H9 (cell line): Measurements from ENCODE around the gene NCAPH2. TPM values are rescaled to one million over a fixed set of nuclear protein-coding genes. Genes with fewer than 3 reads are reported as not detected.

ENCODE experiments used
- DNase-seq: peaks from one replicate; pipeline ENCODE4 v3.0.0-alpha.2; 2017
- H2AFZ ChIP-seq: one replicate; pipeline ENCODE4 v1.6.1; 2013; ENCODE audit warnings: mild to moderate bottlenecking, low read length, control low read depth, moderate library complexity
- H2AK5ac ChIP-seq: 2 replicates; pipeline ENCODE4 v1.6.1; 2013; ENCODE audit warnings: low read length, control low read depth, mixed read lengths; ENCODE audit not compliant: insufficient read length
- H2BK120ac ChIP-seq: one replicate; pipeline ENCODE4 v1.6.1; 2013; ENCODE audit warnings: low read depth, mild to moderate bottlenecking, low read length, control low read depth, inconsistent platforms; ENCODE audit not compliant: poor library complexity, severe bottlenecking
- H2BK12ac ChIP-seq: 2 replicates; pipeline ENCODE4 v1.6.1; 2013; ENCODE audit warnings: low read length, control low read depth, mixed read lengths, low read depth; ENCODE audit not compliant: insufficient read length
- H2BK15ac ChIP-seq: 2 replicates; pipeline ENCODE4 v1.6.1; 2013; ENCODE audit warnings: low read depth, low read length, control low read depth
- H2BK20ac ChIP-seq: one replicate; pipeline ENCODE4 v1.6.1; 2013; ENCODE audit warnings: low read depth, mild to moderate bottlenecking, low read length, control low read depth, inconsistent platforms; ENCODE audit not compliant: poor library complexity, severe bottlenecking
- H2BK5ac ChIP-seq: 2 replicates; pipeline ENCODE4 v1.6.1; 2013; ENCODE audit warnings: low read length, control low read depth, mixed read lengths; ENCODE audit not compliant: insufficient read length
- H3K14ac ChIP-seq: 2 replicates; pipeline ENCODE4 v1.6.1; 2013; ENCODE audit warnings: low read length, control low read depth; ENCODE audit not compliant: insufficient read depth
- H3K18ac ChIP-seq: 2 replicates; pipeline ENCODE4 v1.6.1; 2013; ENCODE audit warnings: low read depth, mild to moderate bottlenecking, mixed read lengths, low read length, control low read depth; ENCODE audit not compliant: insufficient read length
- H3K23ac ChIP-seq: 2 replicates; pipeline ENCODE4 v1.6.1; 2013; ENCODE audit warnings: low read length, control low read depth, mixed read lengths, low read depth; ENCODE audit not compliant: insufficient read length
- H3K23me2 ChIP-seq: 2 replicates; pipeline ENCODE4 v1.6.1; 2013; ENCODE audit warnings: low read depth, mild to moderate bottlenecking, mixed read lengths, low read length, control low read depth; ENCODE audit not compliant: insufficient read length, poor library complexity, severe bottlenecking
- H3K27ac ChIP-seq: 2 replicates; pipeline ENCODE4 v1.5.1; 2013; ENCODE audit warnings: low read length, control low read depth, mixed read lengths, low read depth; ENCODE audit not compliant: insufficient read length
- H3K27me3 ChIP-seq: 2 replicates; pipeline ENCODE4 v1.6.1; 2013; ENCODE audit warnings: low read length, control low read depth, inconsistent platforms; ENCODE audit not compliant: insufficient read depth
- H3K4ac ChIP-seq: 2 replicates; pipeline ENCODE4 v1.6.1; 2013; ENCODE audit warnings: low read depth, mild to moderate bottlenecking, control low read depth, inconsistent platforms, low read length, moderate library complexity
- H3K4me1 ChIP-seq: 2 replicates; pipeline ENCODE4 v1.6.1; 2013; ENCODE audit warnings: low read length, control low read depth, inconsistent platforms; ENCODE audit not compliant: insufficient read depth
- H3K4me2 ChIP-seq: 2 replicates; pipeline ENCODE4 v1.6.1; 2013; ENCODE audit warnings: low read length, control low read depth, mixed read lengths; ENCODE audit not compliant: insufficient read length, insufficient read depth
- H3K56ac ChIP-seq: 2 replicates; pipeline ENCODE4 v1.6.1; 2013; ENCODE audit warnings: low read depth, mild to moderate bottlenecking, mixed read lengths, low read length, control low read depth; ENCODE audit not compliant: insufficient read length
- H3K79me1 ChIP-seq: 2 replicates; pipeline ENCODE4 v1.6.1; 2013; ENCODE audit warnings: low read depth, mild to moderate bottlenecking, moderate library complexity, low read length, control low read depth, inconsistent platforms; ENCODE audit not compliant: insufficient read depth, poor library complexity, severe bottlenecking
- H3K79me2 ChIP-seq: 2 replicates; pipeline ENCODE4 v1.6.1; 2013; ENCODE audit warnings: low read length, control low read depth, inconsistent platforms; ENCODE audit not compliant: insufficient read depth
- H3K9ac ChIP-seq: 2 replicates; pipeline ENCODE4 v1.6.1; 2013; ENCODE audit warnings: low read length, control low read depth, mixed read lengths; ENCODE audit not compliant: insufficient read length; ENCODE audit errors: extremely low read depth
- H3K9me3 ChIP-seq: one replicate; pipeline ENCODE4 v1.6.1; 2013; ENCODE audit warnings: low read depth, low read length, inconsistent platforms; ENCODE audit not compliant: control insufficient read depth
- H3T11ph ChIP-seq: one replicate; pipeline ENCODE4 v1.6.1; 2013; ENCODE audit warnings: mild to moderate bottlenecking, low read length, control low read depth, inconsistent platforms
- H4K20me1 ChIP-seq: one replicate; pipeline ENCODE4 v1.6.1; 2013; ENCODE audit not compliant: control insufficient read depth, insufficient read length, insufficient read depth
- H4K5ac ChIP-seq: 2 replicates; pipeline ENCODE4 v1.6.1; 2013; ENCODE audit warnings: low read depth, mild to moderate bottlenecking, mixed read lengths, low read length, control low read depth; ENCODE audit not compliant: insufficient read length
- H4K8ac ChIP-seq: replicated peaks from 2 replicates; pipeline ENCODE4 v1.6.1; 2013; ENCODE audit warnings: low read length, control low read depth, mixed read lengths, low read depth; ENCODE audit not compliant: insufficient read length
- H4K91ac ChIP-seq: 2 replicates; pipeline ENCODE4 v1.6.1; 2013; ENCODE audit warnings: low read depth, mild to moderate bottlenecking, moderate library complexity, mixed read lengths, low read length, control low read depth; ENCODE audit not compliant: insufficient read length
- H3K27ac Mint-ChIP-seq, 3 experiments: 2 replicates in 2 of 3; 3 replicates in 1 of 3; pipeline ENCODE4 v1.8.0; 2020 to 2021; ENCODE audit warnings: mixed read lengths in 3 of 3, mild to moderate bottlenecking in 1 of 3, moderate library complexity in 1 of 3
- H3K27me3 Mint-ChIP-seq: 2 replicates; pipeline ENCODE4 v1.8.0; 2021; ENCODE audit warnings: low read depth, mild to moderate bottlenecking, moderate library complexity, mixed read lengths
- H3K36me3 Mint-ChIP-seq, 3 experiments: 2 replicates in 2 of 3; 3 replicates in 1 of 3; pipeline ENCODE4 v1.8.0; 2020 to 2021; ENCODE audit warnings: low read depth in 3 of 3, mixed read lengths in 3 of 3; ENCODE audit not compliant: insufficient read depth in 1 of 3
- H3K4me1 Mint-ChIP-seq, 2 experiments: 2 replicates each; pipeline ENCODE4 v1.8.0; 2020; ENCODE audit warnings: mixed read lengths in 2 of 2
- H3K4me3 Mint-ChIP-seq, 2 experiments: 2 replicates in 1 of 2; 3 replicates in 1 of 2; pipeline ENCODE4 v1.8.0; 2020 to 2021; ENCODE audit warnings: mild to moderate bottlenecking in 2 of 2, mixed read lengths in 2 of 2, moderate library complexity in 1 of 2
- H3K9me3 Mint-ChIP-seq, 2 experiments: 2 replicates in 1 of 2; 3 replicates in 1 of 2; pipeline ENCODE4 v1.8.0; 2020; ENCODE audit warnings: mild to moderate bottlenecking in 2 of 2, mixed read lengths in 2 of 2, moderate library complexity in 1 of 2
- WGBS: extraction: QIAGEN DNeasy Blood & Tissue Kit; methylation state at CpG from one replicate; pipeline ENCODE4 v1.1.7; 2013; ENCODE audit warnings: missing lambda C conversion rate, low lambda C conversion rate, mixed read lengths; ENCODE audit not compliant: insufficient read length; ENCODE audit errors: extremely low coverage; 5-methylcytosine and 5-hydroxymethylcytosine counted together
- total RNA-seq: library from RNA; stranded (reverse); gene quantifications from 2 replicates; pipeline ENCODE4 v1.2.1, GENCODE V29; 2021
- TF ChIP-seq, protein P1 (sequence below): fragments of 200-600 bp; sonication (generic); conservative IDR thresholded peaks from 3 replicates; pipeline ENCODE4 v1.8.0; 2021; ENCODE audit warnings: antibody characterized with exemption, mild to moderate bottlenecking

The NCAPH2 gene
- total RNA-seq, 1 experiment from 2014 or later, result 76.2 TPM

- H3K4me1 ChIP-seq, result no peaks in the 10 kb centered on the region
- H3K27ac ChIP-seq, result no peak overlapping the region
- no peak overlapping the region for H2BK120ac ChIP-seq
- no peak overlapping the region for H2BK5ac ChIP-seq
- H3K27me3 ChIP-seq, result no peaks in the 10 kb centered on the region
- no peak overlapping the region for H3K4me2 ChIP-seq
- Mint-ChIP-seq H3K4me3 (no peak overlapping the region), H3K4me1 (peaks cover 12 to 13% of the 10 kb centered on the region in 2 experiments), H3K9me3 (no peaks in the 10 kb centered on the region), H3K27me3 (peaks cover 12% of the 10 kb centered on the region), H3K27ac (no peak overlapping the region), H3K36me3 (no peaks in the 10 kb centered on the region)
- WGBS, result no CpG with 5 or more reads among the region's 8 CpGs
- no peaks in the 10 kb centered on the region for H3K79me1 ChIP-seq
- no peaks in the 10 kb centered on the region for H3K79me2 ChIP-seq
- no peak overlapping the region for H4K8ac ChIP-seq
- no peaks in the 10 kb centered on the region for H4K20me1 ChIP-seq
- no peak overlapping the region for H4K91ac ChIP-seq
- H2BK20ac ChIP-seq, result no peak overlapping the region
- H3K23me2 ChIP-seq, result no peaks in the 10 kb centered on the region
- DNase-seq, result no peak
- H3K4ac ChIP-seq, result no peak overlapping the region
- no peak overlapping the region for H3K18ac ChIP-seq
- TF ChIP-seq, protein P1, sequence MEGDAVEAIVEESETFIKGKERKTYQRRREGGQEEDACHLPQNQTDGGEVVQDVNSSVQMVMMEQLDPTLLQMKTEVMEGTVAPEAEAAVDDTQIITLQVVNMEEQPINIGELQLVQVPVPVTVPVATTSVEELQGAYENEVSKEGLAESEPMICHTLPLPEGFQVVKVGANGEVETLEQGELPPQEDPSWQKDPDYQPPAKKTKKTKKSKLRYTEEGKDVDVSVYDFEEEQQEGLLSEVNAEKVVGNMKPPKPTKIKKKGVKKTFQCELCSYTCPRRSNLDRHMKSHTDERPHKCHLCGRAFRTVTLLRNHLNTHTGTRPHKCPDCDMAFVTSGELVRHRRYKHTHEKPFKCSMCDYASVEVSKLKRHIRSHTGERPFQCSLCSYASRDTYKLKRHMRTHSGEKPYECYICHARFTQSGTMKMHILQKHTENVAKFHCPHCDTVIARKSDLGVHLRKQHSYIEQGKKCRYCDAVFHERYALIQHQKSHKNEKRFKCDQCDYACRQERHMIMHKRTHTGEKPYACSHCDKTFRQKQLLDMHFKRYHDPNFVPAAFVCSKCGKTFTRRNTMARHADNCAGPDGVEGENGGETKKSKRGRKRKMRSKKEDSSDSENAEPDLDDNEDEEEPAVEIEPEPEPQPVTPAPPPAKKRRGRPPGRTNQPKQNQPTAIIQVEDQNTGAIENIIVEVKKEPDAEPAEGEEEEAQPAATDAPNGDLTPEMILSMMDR, result no peak
- no peak overlapping the region for H2AK5ac ChIP-seq
- H2AFZ ChIP-seq, result no peak overlapping the region
- no peak overlapping the region for H4K5ac ChIP-seq
- H3K14ac ChIP-seq, result no peak overlapping the region
- no peak overlapping the region for H2BK12ac ChIP-seq
- H3K56ac ChIP-seq, result no peak overlapping the region
- H3K9ac ChIP-seq, result no peak overlapping the region
- no peak overlapping the region for H3K23ac ChIP-seq
- no peak overlapping the region for H2BK15ac ChIP-seq
- H3T11ph ChIP-seq, result no peak overlapping the region
- no peaks in the 10 kb centered on the region for H3K9me3 ChIP-seq
Measured at GRCh38 chr22:50553310-50553709, 45.3 kb downstream of the NCAPH2 start.
